GM18507 (cell line): ENCODE results near the gene SSX2IP.
A peak's percentile ranks its signal among the peaks of the same experiment; 100 is the strongest.

ENCODE experiments used
- DNase-seq: peaks from one replicate; pipeline ENCODE4 v3.0.0; 2011; ENCODE audit warnings: low read depth; ENCODE audit not compliant: insufficient read length; ENCODE audit errors: extremely low spot score
- FAIRE-seq: peaks from 2 replicates; lab custom pipeline; 2011; peaks lifted over from hg19 to GRCh38; lab: Jason Lieb, UNC

SSX2IP gene

GRCh38 chr1:84632673-84633434 is 57.4 kb downstream of the SSX2IP start:
- DNase-seq (no peak), FAIRE-seq (no peak)

- DNase-seq (no peak), FAIRE-seq (no peak)
Measured at GRCh38 chr1:84632137-84632536, 58.1 kb downstream of the SSX2IP start.

GRCh38 chr1:84624876-84625275 is 65.4 kb downstream of the SSX2IP start:
- DNase-seq, result no peak
- no peak for FAIRE-seq

GRCh38 chr1:84621553-84621952 is 68.7 kb downstream of the SSX2IP start:
- DNase-seq (no peak), FAIRE-seq (no peak)

- peak; percentile 81 for FAIRE-seq
Measured at GRCh38 chr1:84620720-84621313, 69.4 kb downstream of the SSX2IP start.

GRCh38 chr1:84619383-84620102 is 70.7 kb downstream of the SSX2IP start:
- DNase-seq (no peak), FAIRE-seq (no peak)

More at GRCh38 chr1:84620720-84621313, 69.4 kb downstream of the SSX2IP start:
- DNase-seq, result peak; percentile 69

- DNase-seq (no peak), FAIRE-seq (no peak)
Measured at GRCh38 chr1:84617349-84617748, 72.9 kb downstream of the SSX2IP start.

- no peak for DNase-seq
- no peak for FAIRE-seq
Measured at GRCh38 chr1:84615790-84616189, 74.5 kb downstream of the SSX2IP start.

GRCh38 chr1:84613887-84614286 is 76.4 kb downstream of the SSX2IP start:
- FAIRE-seq (no peak), DNase-seq (no peak)

GRCh38 chr1:84613026-84613425 is 77.2 kb downstream of the SSX2IP start:
- DNase-seq (no peak), FAIRE-seq (no peak)

- FAIRE-seq, result no peak
- DNase-seq, result no peak
Measured at GRCh38 chr1:84611796-84612195, 78.5 kb downstream of the SSX2IP start.

- FAIRE-seq, result no peak
- DNase-seq, result no peak
Measured at GRCh38 chr1:84611091-84611490, 79.2 kb downstream of the SSX2IP start.

GRCh38 chr1:84606977-84607376 is 83.3 kb downstream of the SSX2IP start:
- FAIRE-seq, result no peak
- no peak for DNase-seq

GRCh38 chr1:84605157-84605556 is 85.1 kb downstream of the SSX2IP start:
- FAIRE-seq (no peak), DNase-seq (no peak)

- DNase-seq, result no peak
- FAIRE-seq, result no peak
Measured at GRCh38 chr1:84603941-84604830, 86.1 kb downstream of the SSX2IP start.

GRCh38 chr1:84603223-84603622 is 87.0 kb downstream of the SSX2IP start:
- no peak for DNase-seq
- no peak for FAIRE-seq

- FAIRE-seq (no peak), DNase-seq (no peak)
Measured at GRCh38 chr1:84600796-84601195, 89.5 kb downstream of the SSX2IP start.

- DNase-seq, result no peak
Measured at GRCh38 chr1:84598846-84599741, 91.2 kb downstream of the SSX2IP start.

GRCh38 chr1:84598418-84598817 is 91.8 kb downstream of the SSX2IP start:
- FAIRE-seq, result no peak

More at GRCh38 chr1:84598846-84599741, 91.2 kb downstream of the SSX2IP start:
- FAIRE-seq, result peak; percentile 73

More at GRCh38 chr1:84598418-84598817, 91.8 kb downstream of the SSX2IP start:
- no peak for DNase-seq
